ENCODE measurements around the gene PLEKHA7.

PLEKHA7 gene

DNA sequence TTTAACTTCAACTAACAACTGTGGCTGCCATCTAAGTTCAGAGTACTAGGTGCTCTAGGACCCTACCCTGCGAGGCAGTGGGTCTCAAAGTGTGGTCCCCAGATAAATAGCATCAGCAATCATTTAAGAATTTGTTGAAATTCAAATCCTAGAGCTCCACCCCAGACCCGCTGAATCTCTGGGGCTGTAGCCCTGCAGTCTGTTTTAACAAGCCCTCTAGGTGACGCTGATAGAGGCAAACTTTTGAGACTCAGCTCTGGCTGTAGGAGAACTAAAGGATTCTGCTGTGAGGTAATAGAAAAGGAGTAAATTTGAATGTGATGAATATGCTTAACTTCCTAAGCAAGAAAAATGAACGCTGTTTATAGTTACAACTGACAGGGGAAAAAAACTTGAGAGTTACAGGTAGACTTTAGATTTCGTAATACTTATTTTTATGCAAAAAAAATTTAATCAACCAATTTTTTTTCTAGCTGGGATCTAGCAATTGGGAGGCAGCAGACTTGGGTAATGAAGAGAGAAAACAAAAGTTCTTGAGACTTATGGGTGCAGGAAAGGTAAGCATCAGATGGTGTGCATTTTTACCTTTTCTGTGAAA is 270.0 kb downstream of the PLEKHA7 start:
- TF ChIP-seq, protein P1, sequence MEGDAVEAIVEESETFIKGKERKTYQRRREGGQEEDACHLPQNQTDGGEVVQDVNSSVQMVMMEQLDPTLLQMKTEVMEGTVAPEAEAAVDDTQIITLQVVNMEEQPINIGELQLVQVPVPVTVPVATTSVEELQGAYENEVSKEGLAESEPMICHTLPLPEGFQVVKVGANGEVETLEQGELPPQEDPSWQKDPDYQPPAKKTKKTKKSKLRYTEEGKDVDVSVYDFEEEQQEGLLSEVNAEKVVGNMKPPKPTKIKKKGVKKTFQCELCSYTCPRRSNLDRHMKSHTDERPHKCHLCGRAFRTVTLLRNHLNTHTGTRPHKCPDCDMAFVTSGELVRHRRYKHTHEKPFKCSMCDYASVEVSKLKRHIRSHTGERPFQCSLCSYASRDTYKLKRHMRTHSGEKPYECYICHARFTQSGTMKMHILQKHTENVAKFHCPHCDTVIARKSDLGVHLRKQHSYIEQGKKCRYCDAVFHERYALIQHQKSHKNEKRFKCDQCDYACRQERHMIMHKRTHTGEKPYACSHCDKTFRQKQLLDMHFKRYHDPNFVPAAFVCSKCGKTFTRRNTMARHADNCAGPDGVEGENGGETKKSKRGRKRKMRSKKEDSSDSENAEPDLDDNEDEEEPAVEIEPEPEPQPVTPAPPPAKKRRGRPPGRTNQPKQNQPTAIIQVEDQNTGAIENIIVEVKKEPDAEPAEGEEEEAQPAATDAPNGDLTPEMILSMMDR (conservative IDR thresholded peaks at IDR 0.05; ENCODE audit: low read depth, low read length): no peak

DNA sequence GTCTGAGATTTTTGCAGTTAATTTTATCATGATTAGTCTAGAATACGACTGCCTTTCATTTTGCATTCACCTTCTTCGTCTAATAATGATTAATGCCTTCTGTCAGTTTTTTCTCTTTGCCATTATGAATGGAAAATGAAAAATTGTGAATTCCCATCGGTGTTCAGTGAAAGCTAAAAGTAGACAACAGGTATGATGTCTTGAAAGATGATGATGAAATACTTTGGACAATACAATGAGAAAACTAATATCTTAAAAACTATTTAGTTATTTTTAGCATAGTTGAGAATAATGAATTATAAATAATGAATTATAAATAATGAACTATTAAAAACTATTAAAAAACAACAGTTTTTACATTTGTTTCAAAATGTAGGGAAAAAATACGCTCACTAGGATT is 270.7 kb downstream of the PLEKHA7 start:
- H3K4me3 ChIP-seq (ENCODE audit: low read depth, low read length): no peak overlapping the region
- TF ChIP-seq, protein P1 (conservative IDR thresholded peaks at IDR 0.05; ENCODE audit: low read depth, low read length): no peak
- DNase-seq (ENCODE audit: low read depth): no peak

More for the DNA sequence above, 270.0 kb downstream of the PLEKHA7 start:
- no peak for DNase-seq (ENCODE audit: low read depth)
- H3K4me3 ChIP-seq (ENCODE audit: low read depth, low read length): no peak overlapping the region

DNA sequence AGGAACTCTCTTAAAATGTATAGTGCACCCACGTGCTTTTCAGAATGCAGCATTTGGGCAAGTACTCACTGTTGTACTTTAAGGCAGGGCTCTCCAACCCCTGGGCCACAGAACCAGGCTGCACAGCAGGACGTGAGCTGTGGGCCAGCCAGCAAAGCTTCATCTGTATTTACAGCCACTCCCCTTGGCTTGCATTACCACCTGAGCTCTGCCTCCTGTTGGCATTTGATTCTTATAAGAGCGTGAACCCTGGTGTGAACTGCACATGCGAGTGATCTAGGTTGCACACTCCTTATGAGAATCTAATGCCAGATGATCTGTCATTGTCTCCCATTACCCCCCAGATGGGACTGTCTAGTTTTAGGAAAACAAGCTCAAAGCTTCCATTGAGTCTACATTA is 272.7 kb downstream of the PLEKHA7 start:
- no peak overlapping the region for H3K4me3 ChIP-seq (ENCODE audit: low read depth, low read length)
- TF ChIP-seq, protein P1 (conservative IDR thresholded peaks at IDR 0.05; ENCODE audit: low read depth, low read length): no peak
- no peak for DNase-seq (ENCODE audit: low read depth)

DNA sequence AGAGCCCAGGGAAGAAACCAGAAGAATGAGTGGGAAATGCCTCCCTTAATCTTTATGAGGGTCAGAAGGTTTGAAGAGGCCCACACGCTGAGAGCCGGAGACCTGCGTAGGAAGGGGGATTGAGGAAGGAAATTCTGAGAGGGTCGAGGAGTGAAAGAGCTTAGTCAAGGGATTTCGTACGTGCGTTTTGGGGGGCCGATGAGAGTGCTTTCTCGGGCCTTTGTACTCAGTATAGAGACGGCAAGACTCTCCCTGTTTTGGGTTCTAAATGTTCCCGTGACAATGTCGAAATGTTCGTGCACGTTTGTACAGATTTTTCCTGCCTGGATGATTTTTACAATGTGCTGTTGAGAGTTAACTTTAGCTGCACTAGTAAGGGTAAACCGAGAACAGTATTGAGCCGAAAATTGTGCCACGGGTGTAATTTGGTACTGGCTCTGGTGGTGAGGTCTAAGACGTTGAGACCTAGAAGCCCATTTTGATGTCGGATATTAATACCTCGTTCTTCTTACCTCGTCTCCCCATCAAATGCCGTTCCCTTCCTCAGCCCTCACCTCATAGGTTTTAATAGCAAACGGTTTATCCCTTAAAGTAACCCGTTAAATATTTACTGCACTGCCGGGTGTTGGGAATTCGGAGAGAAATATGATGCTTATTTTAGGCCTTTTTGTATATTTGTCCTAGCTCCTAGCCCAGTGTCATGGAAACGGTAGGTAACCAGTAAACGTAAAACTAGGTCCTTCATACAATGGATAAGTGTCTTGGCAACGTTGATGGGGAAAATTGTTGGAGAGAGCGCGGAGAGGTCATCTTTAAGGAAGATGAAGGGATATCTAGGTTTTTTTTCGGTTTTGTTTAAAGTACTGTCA is 275.0 kb downstream of the PLEKHA7 start:
- peak overlapping the region; percentile 85 for H3K4me3 ChIP-seq (ENCODE audit: low read depth, low read length)
- TF ChIP-seq, protein P1 (conservative IDR thresholded peaks at IDR 0.05; ENCODE audit: low read depth, low read length): no peak
- DNase-seq (ENCODE audit: low read depth): peak; percentile 38

DNA sequence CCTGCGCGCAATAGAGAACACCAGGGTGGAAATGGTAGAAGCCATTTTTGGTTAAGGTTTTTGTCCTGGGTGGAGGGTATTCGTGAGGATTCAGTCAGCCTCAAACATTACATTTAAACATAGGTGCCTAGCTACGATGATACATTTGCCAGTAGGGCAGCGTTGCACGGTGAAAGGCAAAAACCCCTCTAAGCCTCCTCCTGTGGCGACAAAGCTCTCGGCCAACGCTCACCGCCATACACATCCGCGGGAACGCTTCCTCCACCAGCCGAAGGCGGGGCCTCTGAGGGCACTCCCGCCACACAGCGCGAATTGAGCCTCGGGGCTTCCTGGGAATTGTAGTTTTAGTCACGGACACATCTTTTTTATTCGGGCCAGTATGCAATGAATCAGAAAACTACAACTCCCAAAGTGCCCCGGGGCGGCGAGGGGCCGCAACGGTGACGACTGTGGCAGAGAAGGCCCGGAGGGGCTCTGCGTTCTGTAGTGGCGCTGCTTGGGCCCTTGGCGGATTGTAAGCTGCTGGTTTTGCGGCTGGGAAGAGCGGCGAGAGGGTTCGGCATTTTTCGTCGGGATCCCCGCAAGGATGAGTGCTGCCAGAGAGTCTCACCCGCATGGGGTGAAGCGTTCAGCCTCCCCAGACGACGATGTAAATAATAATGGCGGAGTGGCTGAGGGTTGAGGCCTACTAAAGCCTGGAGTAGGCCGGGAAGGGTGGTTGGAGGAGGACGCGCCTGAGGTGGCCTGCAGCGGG is 275.8 kb downstream of the PLEKHA7 start, which contains the start of gene C11orf58:
Gene C11orf58 (plus strand): TSS at position 455 of the 754 bp plus-strand sequence. CDS start 132 bp downstream, at position 587.
- TF ChIP-seq, protein P1 (conservative IDR thresholded peaks at IDR 0.05; ENCODE audit: low read depth, low read length): no peak
- DNase-seq (ENCODE audit: low read depth): peak; percentile 98
- peak within 1 kb of the TSS; percentile 85 for H3K4me3 ChIP-seq (ENCODE audit: low read depth, low read length)

DNA sequence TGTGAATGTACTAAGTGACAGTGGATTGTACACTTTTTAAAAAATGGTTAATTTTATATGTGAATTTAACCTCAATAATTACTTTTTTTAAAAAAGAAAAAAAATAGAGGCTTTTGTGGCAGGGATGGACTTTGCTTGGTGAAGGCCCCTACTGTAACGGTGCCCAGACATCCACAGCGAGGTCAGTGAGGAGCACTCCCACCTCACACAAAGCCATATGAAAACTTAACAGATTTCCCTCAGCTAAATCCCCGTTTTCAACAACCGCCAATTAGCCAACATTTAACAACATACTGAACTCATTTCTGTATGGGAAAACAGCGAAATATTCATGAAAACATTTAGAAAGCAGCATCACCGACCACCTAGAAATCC is 276.4 kb downstream of the PLEKHA7 start:
- no peak for DNase-seq (ENCODE audit: low read depth)
- peak overlapping the region; percentile 85 for H3K4me3 ChIP-seq (ENCODE audit: low read depth, low read length)
- TF ChIP-seq, protein P1 (conservative IDR thresholded peaks at IDR 0.05; ENCODE audit: low read depth, low read length): no peak
